HepG2 (cell line): ENCODE data around the gene COA1. TPM values are rescaled to one million over a fixed set of nuclear protein-coding genes. Genes with fewer than 3 reads are reported as not detected.

ENCODE experiments used
- ATAC-seq: fragments of 200-7000 bp; cut with Tn5 transposase; 3 replicates; pipeline ENCODE4 v1.9.1; 2020; ENCODE audit warnings: mild to moderate bottlenecking, moderate library complexity
- BruUV-seq: library from RNA; stranded (reverse); fragments of 400-500 nt; replicated peaks from 2 replicates; lab custom pipeline; 2021; lab: Mats Ljungman, UMichigan
- CTCF ChIA-PET: fragments of 300-600 bp; formaldehyde crosslinking; extraction: SDS; loops from one replicate; lab custom pipeline; 2021; ENCODE audit warnings: low total read pairs, inconsistent platforms, low intra/inter-chr PET ratio; lab: Yijun Ruan, JAX
- POLR2A ChIA-PET: fragments of 350-600 bp; sonication (Branson Sonifier 250); formaldehyde crosslinking; loops from one replicate; lab custom pipeline; 2020; ENCODE audit warnings: antibody characterized with exemption, inconsistent platforms; lab: Yijun Ruan, JAX
- DNase-seq: peaks from one replicate; pipeline ENCODE4 v3.0.0-alpha.2; 2015; ENCODE audit warnings: low spot score
- FAIRE-seq: peaks from 3 replicates; lab custom pipeline; 2011; peaks lifted over from hg19 to GRCh38; lab: Jason Lieb, UNC
- H2AFZ ChIP-seq: one replicate; pipeline ENCODE4 v1.6.1; 2011; ENCODE audit warnings: low read length, inconsistent platforms
- H3K27ac ChIP-seq: fragments of 300-600 bp; 3 replicates; pipeline ENCODE4 v1.8.0; 2011; ENCODE audit warnings: mixed run types, mild to moderate bottlenecking, mixed read lengths, low read length, inconsistent platforms; ENCODE audit not compliant: insufficient read depth; ENCODE audit errors: extremely low read length
- H3K27me3 ChIP-seq, 2 experiments: fragments of 200-600 bp in 1 of 2; 2 replicates in 1 of 2; 3 replicates in 1 of 2; pipeline versions ENCODE4 v1.6.0 to v1.8.0; 2011; ENCODE audit warnings: low read length in 2 of 2, mild to moderate bottlenecking in 2 of 2, moderate library complexity in 2 of 2, inconsistent platforms in 1 of 2; ENCODE audit not compliant: insufficient read depth in 2 of 2, control insufficient read depth in 1 of 2
- H3K36me3 ChIP-seq, 2 experiments: fragments of 200-600 bp in 1 of 2; replicated peaks in 1 of 2; 2 replicates in 1 of 2; 3 replicates in 1 of 2; pipeline versions ENCODE4 v1.5.1 to v1.8.0; 2011; ENCODE audit warnings: low read length in 2 of 2, inconsistent platforms in 1 of 2; ENCODE audit not compliant: insufficient read depth in 2 of 2, control insufficient read depth in 1 of 2
- H3K4me1 ChIP-seq: 2 replicates; pipeline ENCODE4 v1.5.1; 2012; ENCODE audit warnings: low read length, inconsistent platforms; ENCODE audit not compliant: insufficient read depth
- H3K4me2 ChIP-seq: 2 replicates; pipeline ENCODE4 v1.6.0; 2011; ENCODE audit warnings: low read depth, low read length, inconsistent platforms
- H3K4me3 ChIP-seq, 3 experiments: fragments of 200-600 bp in 1 of 3; sonication (generic), shearing (Covaris generic) in 1 of 3; replicated peaks in 1 of 3; 2 replicates each; pipeline ENCODE4 v1.5.1; 2011 to 2016; ENCODE audit warnings: low read length in 3 of 3, inconsistent platforms in 2 of 3, low read depth in 2 of 3, mild to moderate bottlenecking in 2 of 3, control low read depth in 1 of 3, mixed read lengths in 1 of 3; ENCODE audit not compliant: insufficient read depth in 1 of 3
- H3K79me2 ChIP-seq: one replicate; pipeline ENCODE4 v1.6.1; 2011; ENCODE audit warnings: low read length, inconsistent platforms; ENCODE audit not compliant: insufficient read depth
- H3K9ac ChIP-seq: 2 replicates; pipeline ENCODE4 v1.6.0; 2011; ENCODE audit warnings: mild to moderate bottlenecking, low read depth, low read length, inconsistent platforms; ENCODE audit not compliant: insufficient read depth
- H3K9me3 ChIP-seq: 2 replicates; pipeline ENCODE4 v1.5.1; 2012; ENCODE audit warnings: mild to moderate bottlenecking, low read length
- H4K20me1 ChIP-seq: 2 replicates; pipeline ENCODE4 v1.6.0; 2011; ENCODE audit warnings: inconsistent platforms, mild to moderate bottlenecking, low read length, moderate library complexity; ENCODE audit not compliant: insufficient read depth
- AKAP8 ChIP-seq: sonication (generic); formaldehyde crosslinking; IDR thresholded peaks from 2 replicates; pipeline ENCODE4 v1.5.1; 2020; ENCODE audit warnings: mild to moderate bottlenecking, missing genetic modification reagents
- EED ChIP-seq: sonication (generic); formaldehyde crosslinking; IDR thresholded peaks from 2 replicates; pipeline ENCODE4 v1.5.0; 2020; ENCODE audit warnings: mild to moderate bottlenecking, missing genetic modification reagents
- ESRRA ChIP-seq: sonication (generic); formaldehyde crosslinking; IDR thresholded peaks from 2 replicates; pipeline ENCODE4 v1.5.1; 2020; ENCODE audit warnings: mild to moderate bottlenecking, low read depth, missing genetic modification reagents
- FOXK1 ChIP-seq: sonication (generic); formaldehyde crosslinking; IDR thresholded peaks from 2 replicates; pipeline ENCODE4 v1.4.0; 2020; ENCODE audit warnings: low read depth, missing genetic modification reagents, borderline replicate concordance
- FOXO4 ChIP-seq: sonication (generic); formaldehyde crosslinking; conservative IDR thresholded peaks from 2 replicates; pipeline ENCODE4 v1.8.1; 2023; ENCODE audit warnings: missing genetic modification reagents
- NR2F6 ChIP-seq, 2 experiments: IDR thresholded peaks; 2 replicates each; pipeline ENCODE4 v1.6.1; 2016; ENCODE audit warnings: antibody characterized with exemption in 1 of 2, mild to moderate bottlenecking in 1 of 2
- RARG ChIP-seq: sonication (generic); formaldehyde crosslinking; IDR thresholded peaks from 2 replicates; pipeline ENCODE4 v1.4.0; 2020; ENCODE audit warnings: low read depth, mild to moderate bottlenecking, missing genetic modification reagents
- SOX13 ChIP-seq, 3 experiments: fragments of 450-650 bp in 1 of 3; sonication (generic) in 1 of 3; formaldehyde crosslinking in 1 of 3; IDR thresholded peaks in 2 of 3; conservative IDR thresholded peaks in 1 of 3; 2 replicates each; pipeline versions ENCODE4 v1.5.0 to v1.6.1; 2016 to 2020; ENCODE audit warnings: antibody characterized with exemption in 1 of 3, mild to moderate bottlenecking in 1 of 3, missing compliant biosample characterization in 1 of 3, missing genetic modification reagents in 1 of 3, moderate library complexity in 1 of 3
- SOX5 ChIP-seq: IDR thresholded peaks from 2 replicates; pipeline ENCODE4 v1.6.1; 2016; ENCODE audit warnings: borderline replicate concordance
- USF2 ChIP-seq, 2 experiments: sonication (generic) in 1 of 2; formaldehyde crosslinking in 1 of 2; IDR thresholded peaks; 2 replicates each; pipeline versions ENCODE4 v1.5.1 to v1.6.1; 2011 to 2020; ENCODE audit warnings: borderline replicate concordance in 1 of 2, low read depth in 1 of 2, low read length in 1 of 2, mild to moderate bottlenecking in 1 of 2, missing genetic modification reagents in 1 of 2, moderate library complexity in 1 of 2
- ZBTB10 ChIP-seq: sonication (generic); formaldehyde crosslinking; IDR thresholded peaks from 2 replicates; pipeline ENCODE4 v1.4.0; 2020; ENCODE audit warnings: missing genetic modification reagents, borderline replicate concordance
- ZNF3 ChIP-seq: IDR thresholded peaks from 2 replicates; pipeline ENCODE4 v1.7.0; 2017; ENCODE audit warnings: inconsistent platforms
- ZNF567 ChIP-seq: sonication (generic); formaldehyde crosslinking; IDR thresholded peaks from 2 replicates; pipeline ENCODE4 v1.8.1; 2023; ENCODE audit warnings: mild to moderate bottlenecking, missing genetic modification reagents, borderline replicate concordance
- ZNF607 ChIP-seq: sonication (generic); formaldehyde crosslinking; IDR thresholded peaks from 2 replicates; pipeline ENCODE4 v1.5.1; 2020; ENCODE audit warnings: missing genetic modification reagents, mild to moderate bottlenecking, borderline replicate concordance
- WGBS: methylation state at CpG from one replicate; pipeline ENCODE4 v1.1.6; 2017; ENCODE audit warnings: low lambda C conversion rate; 5-methylcytosine and 5-hydroxymethylcytosine counted together
- in situ Hi-C: cut with HindIII; loops from 2 replicates; pipeline ENCODE4 v1.10.0; 2017; ENCODE audit warnings: low pct_unique_long_range_greater_than_20kb; ENCODE audit not compliant: extremely low pct_ligation_motif_present
- intact Hi-C: fragments of 100-400 bp; cut with micrococcal nuclease; formaldehyde crosslinking; loops from one replicate; pipeline ENCODE4 v1.10.0; 2022; ENCODE audit not compliant: unreplicated experiment
- polyA plus RNA-seq, 8 experiments: library from polyadenylated mRNA; depleted of rRNA in 3 of 8; stranded (reverse) in 7 of 8; unstranded in 1 of 8; fragments of >200 nt; fragmentation: Illumina TruSeq in 4 of 8; extraction: Trizol in 4 of 8; gene quantifications; 2 replicates each; pipeline versions ENCODE4 v1.2.1 to v1.2.3, GENCODE V29; 2011 to 2016; ENCODE audit warnings: low read depth in 4 of 8, missing spikeins in 1 of 8, mixed read lengths in 1 of 8; ENCODE audit not compliant: insufficient read depth in 1 of 8
- total RNA-seq, 5 experiments: library from RNA; depleted of rRNA; stranded (reverse); fragments of >200 nt; fragmentation: Illumina TruSeq; extraction: Trizol; gene quantifications; 2 replicates each; pipeline ENCODE4 v1.2.3, GENCODE V29; 2016; ENCODE audit warnings: low read depth in 1 of 5

COA1 gene
- total and polyA plus RNA-seq, 2 of the 13 experiments (the other 11 are each of a cell fraction or from before 2014, with no cell fraction given), result 33.2 to 65.7 TPM

GRCh38 chr7:43589728-43590127, 139.6 kb downstream of the COA1 start:
- H3K4me2 ChIP-seq, result no peak overlapping the region; the same call in 1 of the 2 replicates
- H3K9me3 ChIP-seq, result no peaks in the 10 kb centered on the region
- intact Hi-C loops (no loop called here), in situ Hi-C loops (no loop called here)
- no peaks in the 10 kb centered on the region for H3K27me3 ChIP-seq
- no peak overlapping the region for H3K4me3 ChIP-seq
- peaks cover 51% of the 10 kb centered on the region for H4K20me1 ChIP-seq
- H3K9ac ChIP-seq, result no peak overlapping the region
- ATAC-seq (no peak), FAIRE-seq (no peak), DNase-seq (no peak)
- no TSS peak for BruUV-seq
- peaks cover 91% of the 10 kb centered on the region for H3K4me1 ChIP-seq
- no peak overlapping the region for H2AFZ ChIP-seq
- POLR2A ChIA-PET, result no interaction called here
- WGBS, result 95% methylated on average over 3 of the region's 3 CpGs
- peaks cover 99% of the 10 kb centered on the region for H3K79me2 ChIP-seq
- H3K27ac ChIP-seq, result no peak overlapping the region
- CTCF ChIA-PET, result interaction anchor here (1.1 kb wide), 1 partner anchor 249 kb away, joined by 3 read pairs; no protein-coding TSS in a partner anchor
- H3K36me3 ChIP-seq, result no peaks in the 10 kb centered on the region
- TF ChIP-seq SOX13 (IDR thresholded peaks at IDR 0.05), result no peak
- no peak for TF ChIP-seq SOX13 (CRISPR knock-in tag; conservative IDR thresholded peaks at IDR 0.05 in 1 of 2, IDR thresholded peaks at IDR 0.05 in 1 of 2)
- no peak for TF ChIP-seq ZBTB10 (CRISPR knock-in tag)
- no peak for TF ChIP-seq FOXO4 (CRISPR knock-in tag)
- TF ChIP-seq FOXK1 (CRISPR knock-in tag), result no peak
- no peak for TF ChIP-seq NR2F6 (IDR thresholded peaks at IDR 0.05)
- TF ChIP-seq NR2F6 (CRISPR knock-in tag; IDR thresholded peaks at IDR 0.05), result no peak
- TF ChIP-seq ZNF567, result no peak
- no peak for TF ChIP-seq AKAP8 (CRISPR knock-in tag)
- no peak for TF ChIP-seq RARG (CRISPR knock-in tag)
- TF ChIP-seq SOX5, result no peak
- TF ChIP-seq EED (CRISPR knock-in tag), result no peak
- no peak for TF ChIP-seq USF2 (IDR thresholded peaks at IDR 0.05; ENCODE audit: low read depth, low read length)
- TF ChIP-seq USF2 (CRISPR knock-in tag; IDR thresholded peaks at IDR 0.05; ENCODE audit: borderline replicate concordance), result no peak
- no peak for TF ChIP-seq ESRRA (CRISPR knock-in tag)
- no peak for TF ChIP-seq ZNF607 (CRISPR knock-in tag)
- TF ChIP-seq ZNF3 (CRISPR knock-in tag), result no peak
